GM18517 (cell line): ENCODE measurements around the gene CLTA.
A peak's percentile ranks its signal among the peaks of the same experiment; 100 is the strongest.

Experiments
- ATAC-seq: cut with Tn5 transposase; IDR thresholded peaks from one replicate; pipeline ENCODE4 v1.9.1; 2021; ENCODE audit warnings: mild to moderate bottlenecking, moderate library complexity; ENCODE audit not compliant: unreplicated experiment

Gene CLTA, protein sequence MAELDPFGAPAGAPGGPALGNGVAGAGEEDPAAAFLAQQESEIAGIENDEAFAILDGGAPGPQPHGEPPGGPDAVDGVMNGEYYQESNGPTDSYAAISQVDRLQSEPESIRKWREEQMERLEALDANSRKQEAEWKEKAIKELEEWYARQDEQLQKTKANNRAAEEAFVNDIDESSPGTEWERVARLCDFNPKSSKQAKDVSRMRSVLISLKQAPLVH

DNA sequence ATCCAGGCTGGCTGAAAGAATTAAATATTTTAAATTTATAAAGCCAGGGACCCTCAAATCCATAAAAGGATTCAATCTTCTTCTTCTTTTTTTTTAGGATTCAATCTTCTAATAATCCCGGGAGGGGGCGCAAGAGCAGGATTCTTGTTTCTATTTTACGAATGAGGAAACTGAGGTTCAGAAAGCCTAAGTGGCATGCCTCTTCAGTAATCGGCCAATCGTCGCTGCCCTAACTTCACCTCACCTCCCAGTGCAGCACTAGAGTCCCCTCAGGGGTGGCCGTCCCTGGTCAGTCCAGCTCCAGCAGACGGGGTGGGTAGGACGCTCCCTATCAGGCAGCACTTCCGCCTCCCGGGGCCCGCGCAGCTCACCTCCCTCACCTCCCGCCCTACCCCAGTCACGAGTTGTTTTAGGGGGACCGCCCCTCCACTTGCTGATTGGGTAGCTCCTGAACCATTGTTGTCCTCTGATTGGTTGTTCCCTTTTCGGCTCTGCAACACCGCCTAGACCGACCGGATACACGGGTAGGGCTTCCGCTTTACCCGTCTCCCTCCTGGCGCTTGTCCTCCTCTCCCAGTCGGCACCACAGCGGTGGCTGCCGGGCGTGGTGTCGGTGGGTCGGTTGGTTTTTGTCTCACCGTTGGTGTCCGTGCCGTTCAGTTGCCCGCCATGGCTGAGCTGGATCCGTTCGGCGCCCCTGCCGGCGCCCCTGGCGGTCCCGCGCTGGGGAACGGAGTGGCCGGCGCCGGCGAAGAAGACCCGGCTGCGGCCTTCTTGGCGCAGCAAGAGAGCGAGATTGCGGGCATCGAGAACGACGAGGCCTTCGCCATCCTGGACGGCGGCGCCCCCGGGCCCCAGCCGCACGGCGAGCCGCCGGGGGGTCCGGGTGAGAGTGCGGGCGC is at the start of gene CLTA:
Gene CLTA (plus strand): TSS at position 534 of the 902 bp plus-strand sequence. CDS start 136 bp downstream, at position 670.
- ATAC-seq = peak; percentile 98

DNA sequence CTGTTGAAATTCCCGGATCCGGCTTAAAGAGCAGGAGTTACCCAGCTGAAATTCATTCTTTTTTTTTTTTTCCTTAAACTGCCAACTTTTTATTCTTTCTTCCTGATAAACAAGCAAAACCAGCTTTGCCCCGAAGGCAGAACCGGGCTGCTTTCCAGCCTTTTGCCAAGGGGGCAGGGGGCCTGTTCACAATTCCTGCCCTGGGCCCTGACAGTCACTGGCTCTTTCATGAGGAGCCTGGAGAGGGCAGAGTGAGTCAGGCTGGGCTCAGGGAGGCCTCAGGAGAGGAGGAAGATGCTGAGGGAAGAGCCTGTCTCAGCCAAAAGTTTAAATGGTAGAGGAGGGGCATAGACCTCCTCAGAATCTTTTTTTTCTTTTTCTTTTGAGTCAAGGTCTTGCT is 49.4 kb upstream of the CLTA start:
- ATAC-seq = no peak

DNA sequence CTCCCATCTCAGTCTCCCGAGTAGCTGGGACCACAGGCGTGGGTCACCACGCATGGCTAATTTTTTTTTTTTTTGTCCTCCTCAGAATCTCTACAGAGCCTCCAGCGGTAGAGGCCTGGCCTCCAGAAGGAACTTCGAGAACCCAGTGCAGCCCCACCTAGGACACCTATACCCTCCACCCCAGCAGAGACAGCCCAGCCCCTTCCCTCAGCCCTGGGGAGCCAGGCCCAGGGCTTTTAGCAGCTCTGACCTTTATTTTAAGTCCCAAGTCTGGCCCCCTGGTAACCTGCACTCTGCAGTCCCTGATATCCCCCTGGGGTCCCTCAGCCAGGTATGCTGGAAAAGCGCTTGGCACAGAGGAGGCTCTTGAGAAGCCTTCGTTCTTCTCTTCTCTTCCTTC is 49.0 kb upstream of the CLTA start:
- no peak for ATAC-seq

DNA sequence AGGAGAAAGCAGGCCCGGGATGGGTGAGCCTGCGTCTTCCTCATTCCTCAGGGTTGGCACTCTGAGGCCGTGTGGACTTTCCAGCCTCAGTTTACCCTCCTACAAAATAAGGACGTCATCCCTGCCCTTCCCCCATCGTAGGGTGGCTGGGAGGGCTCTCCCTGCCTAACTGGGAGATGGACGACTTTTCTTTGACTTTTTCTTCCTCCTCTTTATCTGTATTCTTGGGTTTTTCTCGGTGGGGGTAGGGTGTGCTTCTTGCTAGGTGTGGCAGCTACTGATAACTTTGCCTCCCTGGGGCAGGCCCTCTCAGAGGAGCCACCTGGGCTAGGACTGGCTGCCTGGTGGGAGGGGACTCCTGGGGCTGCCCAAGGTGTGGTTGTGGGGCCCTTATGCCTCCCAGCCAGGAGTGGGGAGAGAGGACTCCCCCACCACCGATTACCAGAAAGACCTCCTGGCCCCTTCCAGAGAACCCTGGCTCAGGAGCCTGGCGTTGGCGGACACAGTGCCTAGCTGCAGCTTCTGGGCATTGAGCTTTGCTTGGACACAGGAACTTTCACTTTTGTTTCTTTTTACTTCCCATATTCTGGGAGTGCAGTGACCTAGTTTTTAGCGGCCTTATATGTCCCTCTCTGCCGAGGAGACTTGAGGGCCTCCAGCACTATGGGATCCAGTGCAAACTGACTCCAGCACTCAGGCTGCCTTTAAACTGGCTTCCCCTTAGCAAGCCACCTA is 48.0 kb upstream of the CLTA start:
- ATAC-seq = no peak

DNA sequence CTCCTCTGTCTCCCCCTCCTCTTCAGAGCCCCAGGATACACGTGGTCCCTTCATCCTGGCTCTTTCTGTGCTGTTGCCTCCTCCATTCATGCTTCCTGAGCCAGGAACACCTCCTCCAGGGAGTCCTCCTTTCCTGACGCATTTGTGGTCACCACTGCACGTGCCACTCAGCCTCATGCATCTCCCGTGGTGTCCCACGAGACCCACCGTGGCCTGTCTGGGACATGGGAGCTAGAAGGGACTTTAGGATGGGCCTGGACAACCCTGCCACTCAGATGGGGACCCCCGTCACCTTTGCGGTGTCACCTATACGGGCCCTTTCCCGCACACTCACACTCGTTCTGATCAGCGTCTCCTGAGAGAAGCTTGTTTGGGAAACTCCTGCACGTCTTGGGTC is 47.5 kb upstream of the CLTA start:
- no peak for ATAC-seq

DNA sequence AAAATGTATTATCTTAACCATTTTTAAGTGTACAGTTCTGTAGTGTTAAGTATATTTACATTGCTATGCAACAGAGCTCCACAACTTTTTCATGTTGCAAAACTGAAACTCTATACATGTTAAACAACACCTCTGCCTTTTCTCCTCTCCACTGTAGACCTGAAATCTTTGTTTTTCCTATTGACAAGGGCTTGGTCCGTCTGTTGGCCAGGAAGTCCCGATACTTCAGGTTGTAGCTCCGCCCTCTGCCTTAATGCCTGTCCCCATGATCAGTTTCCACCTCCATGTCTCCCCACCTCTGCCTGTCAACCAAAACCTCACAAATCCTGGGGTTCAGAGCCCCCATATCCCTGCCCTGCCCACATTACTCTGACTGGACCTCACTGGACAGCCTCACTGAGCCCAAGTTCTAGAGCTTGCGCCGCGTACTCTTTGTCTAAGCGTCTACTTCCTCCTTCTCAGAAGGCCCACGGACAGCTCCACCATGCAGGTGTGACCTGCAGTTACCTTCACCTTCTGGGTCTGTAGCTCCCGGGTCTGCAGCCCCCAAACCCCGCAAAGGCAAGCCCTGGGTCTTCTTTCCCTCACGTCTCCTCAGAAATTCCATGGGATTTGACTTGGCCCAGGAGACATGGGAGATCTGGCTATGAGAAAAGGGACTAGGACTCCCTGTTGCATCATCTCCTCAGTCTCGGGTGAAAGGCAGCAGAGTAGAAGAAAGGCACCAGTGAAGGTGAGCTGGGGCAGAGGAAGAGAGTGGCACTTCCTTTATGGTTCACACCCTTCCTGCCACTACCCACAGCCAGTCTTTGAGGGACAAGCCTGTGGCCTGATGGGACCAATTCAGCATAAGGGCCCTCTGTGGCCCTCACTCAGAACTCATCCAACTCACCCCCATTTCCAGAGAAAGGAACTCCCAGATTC is 46.1 kb upstream of the CLTA start:
- no peak for ATAC-seq

DNA sequence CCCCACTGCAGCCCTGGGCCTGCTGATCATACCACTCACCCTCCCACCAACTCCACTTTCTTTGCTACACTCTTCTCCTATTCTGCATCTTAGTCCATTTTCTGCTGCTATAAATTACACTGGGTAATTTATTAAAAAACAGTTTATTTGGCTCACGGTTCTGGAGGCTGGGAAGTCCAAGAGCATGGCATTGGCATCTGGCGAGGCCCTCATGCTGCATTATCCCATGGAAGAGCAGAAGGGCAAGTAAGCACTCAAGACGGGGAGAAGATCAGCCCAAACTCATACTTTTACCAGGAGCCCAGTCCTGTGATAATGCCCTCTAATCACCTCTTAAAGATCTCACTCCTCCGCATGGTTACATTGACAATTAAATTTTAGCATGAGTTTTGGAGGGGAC is 44.8 kb upstream of the CLTA start:
- ATAC-seq = no peak

DNA sequence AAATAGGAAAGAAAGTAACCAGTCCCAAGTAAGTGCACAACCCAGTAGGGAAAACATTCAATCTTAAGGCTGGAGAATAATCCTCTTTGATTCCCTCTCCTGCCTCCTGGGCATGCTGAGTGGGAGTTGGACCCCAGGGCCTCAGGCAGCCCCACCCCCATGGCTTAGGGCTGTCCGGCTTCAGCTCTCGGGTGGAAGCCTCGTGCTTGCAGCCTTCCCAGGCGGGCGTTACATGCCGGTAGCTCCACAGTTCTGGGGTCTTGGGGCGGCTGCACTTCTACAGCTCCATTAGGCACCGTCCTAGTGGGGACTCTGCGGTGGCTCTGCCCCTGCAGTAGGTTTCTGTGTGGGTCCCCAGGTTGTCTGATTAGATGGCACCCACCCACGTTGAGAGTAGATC is 44.1 kb upstream of the CLTA start:
- ATAC-seq = no peak

DNA sequence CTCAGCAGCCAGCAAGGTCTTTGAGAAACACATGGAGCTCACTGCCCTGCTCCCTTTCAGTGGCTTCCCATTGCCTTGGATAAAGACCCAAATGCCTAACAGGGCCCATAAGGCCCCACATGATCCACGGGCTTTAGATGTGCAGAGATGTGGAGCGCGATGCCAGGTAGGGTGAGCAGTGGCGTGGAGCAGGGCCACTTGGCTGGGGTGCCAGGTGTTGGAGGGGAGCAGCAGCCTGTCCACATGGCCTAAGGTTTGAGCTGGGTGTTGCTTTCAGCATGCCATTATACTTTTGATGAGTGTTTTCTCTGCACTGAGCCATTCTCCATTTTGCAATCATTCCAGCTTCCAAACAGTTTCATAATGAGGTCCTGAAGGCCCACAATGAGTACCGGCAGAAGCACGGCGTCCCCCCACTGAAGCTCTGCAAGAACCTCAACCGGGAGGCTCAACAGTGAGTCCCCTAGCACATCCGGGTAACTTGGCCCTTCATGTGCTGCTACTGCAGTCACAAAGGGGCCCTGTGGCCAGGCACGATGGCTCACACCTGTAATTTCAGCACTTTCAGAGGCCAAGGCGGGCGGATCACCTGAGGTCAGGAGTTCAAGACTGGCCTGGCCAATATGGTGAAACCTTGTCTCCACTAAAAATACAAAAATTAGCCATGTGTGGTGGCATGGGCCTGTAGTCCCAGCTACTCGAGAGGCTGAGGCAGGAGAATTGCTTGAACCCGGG is 43.1 kb upstream of the CLTA start:
- no peak for ATAC-seq

DNA sequence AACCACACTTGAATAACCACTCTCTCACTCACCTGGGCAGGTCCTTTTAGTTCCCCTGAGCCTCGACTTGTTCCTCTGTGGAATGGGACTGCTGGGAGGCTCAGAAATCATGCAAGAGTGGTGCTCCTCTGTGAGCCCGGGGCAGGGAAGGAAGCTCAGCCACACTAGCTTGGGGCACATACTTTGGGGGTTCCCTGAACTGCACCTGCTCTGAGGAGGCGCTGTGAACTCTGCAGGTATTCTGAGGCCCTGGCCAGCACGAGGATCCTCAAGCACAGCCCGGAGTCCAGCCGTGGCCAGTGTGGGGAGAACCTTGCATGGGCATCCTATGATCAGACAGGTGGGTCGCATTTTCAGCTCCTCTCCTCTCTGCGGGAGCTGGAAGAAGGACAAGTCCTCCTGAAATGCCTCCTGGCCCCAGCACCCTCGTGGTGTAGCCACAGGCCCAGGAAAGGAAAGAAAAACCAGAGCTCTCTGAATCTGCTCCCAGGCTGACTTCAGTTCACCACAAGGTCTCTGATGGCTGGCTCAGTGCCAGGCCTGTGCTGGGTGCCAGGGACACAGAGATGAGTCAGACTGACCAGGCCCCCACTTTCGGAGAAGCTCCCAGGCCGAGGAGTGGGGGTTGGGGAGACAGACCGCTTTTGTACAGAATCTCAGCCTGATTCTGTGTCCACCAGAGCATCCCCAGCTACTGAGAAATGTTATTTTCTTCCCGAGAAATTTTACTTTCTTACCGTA is 42.2 kb upstream of the CLTA start:
- peak; percentile 51 for ATAC-seq

DNA sequence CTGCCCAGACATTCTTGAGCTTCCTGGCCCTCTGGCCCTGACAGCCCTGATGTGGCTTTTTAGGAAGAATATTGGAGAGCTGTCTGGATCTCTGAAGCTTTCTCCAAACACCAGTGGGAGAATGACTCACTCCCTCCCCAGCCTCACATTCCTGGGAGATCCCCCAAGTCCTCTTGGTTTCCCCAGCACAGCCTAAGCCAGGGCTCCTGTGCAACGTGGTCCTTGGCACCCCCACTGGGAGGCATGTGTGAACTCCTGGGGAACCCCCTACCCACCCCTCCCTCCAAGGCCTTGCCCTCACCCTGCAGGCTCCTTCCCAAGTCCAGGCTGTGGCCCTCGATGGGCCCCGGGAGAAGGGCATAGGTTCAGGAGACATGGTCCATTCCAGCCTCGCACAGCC is 41.5 kb upstream of the CLTA start:
- ATAC-seq = no peak

DNA sequence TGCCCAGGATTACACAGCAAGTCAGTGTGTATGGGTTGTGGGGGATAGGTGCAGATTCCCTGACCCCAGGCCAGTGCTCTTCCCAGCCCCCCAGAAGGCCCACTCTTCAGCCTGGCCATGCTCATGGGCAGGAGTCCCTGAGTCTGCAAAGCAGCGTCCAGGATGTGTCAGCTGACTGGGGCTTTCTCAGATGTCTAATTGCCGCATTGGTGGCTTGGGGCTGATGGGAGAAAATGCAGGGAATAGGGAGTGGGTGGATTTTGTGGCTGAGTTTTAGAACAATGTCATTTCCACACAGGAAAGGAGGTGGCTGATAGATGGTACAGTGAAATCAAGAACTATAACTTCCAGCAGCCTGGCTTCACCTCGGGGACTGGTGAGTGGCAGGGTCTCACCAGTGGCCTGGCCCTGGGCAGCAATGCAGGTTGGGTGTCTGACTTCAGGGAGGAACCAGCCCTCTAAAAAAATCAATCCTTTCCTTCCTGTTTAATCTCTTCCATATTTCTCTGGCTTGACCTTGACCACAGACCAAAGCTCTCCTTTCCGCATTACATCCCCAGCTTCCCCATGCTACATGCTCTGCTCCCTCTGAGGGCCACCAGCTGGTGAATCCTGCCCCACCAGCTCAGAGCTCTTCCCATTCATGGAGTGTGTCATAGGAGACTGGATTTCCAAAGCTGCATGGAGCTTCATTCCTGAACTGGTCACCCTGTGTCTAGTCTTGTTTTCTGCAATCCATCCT is 40.0 kb upstream of the CLTA start:
- no peak for ATAC-seq

DNA sequence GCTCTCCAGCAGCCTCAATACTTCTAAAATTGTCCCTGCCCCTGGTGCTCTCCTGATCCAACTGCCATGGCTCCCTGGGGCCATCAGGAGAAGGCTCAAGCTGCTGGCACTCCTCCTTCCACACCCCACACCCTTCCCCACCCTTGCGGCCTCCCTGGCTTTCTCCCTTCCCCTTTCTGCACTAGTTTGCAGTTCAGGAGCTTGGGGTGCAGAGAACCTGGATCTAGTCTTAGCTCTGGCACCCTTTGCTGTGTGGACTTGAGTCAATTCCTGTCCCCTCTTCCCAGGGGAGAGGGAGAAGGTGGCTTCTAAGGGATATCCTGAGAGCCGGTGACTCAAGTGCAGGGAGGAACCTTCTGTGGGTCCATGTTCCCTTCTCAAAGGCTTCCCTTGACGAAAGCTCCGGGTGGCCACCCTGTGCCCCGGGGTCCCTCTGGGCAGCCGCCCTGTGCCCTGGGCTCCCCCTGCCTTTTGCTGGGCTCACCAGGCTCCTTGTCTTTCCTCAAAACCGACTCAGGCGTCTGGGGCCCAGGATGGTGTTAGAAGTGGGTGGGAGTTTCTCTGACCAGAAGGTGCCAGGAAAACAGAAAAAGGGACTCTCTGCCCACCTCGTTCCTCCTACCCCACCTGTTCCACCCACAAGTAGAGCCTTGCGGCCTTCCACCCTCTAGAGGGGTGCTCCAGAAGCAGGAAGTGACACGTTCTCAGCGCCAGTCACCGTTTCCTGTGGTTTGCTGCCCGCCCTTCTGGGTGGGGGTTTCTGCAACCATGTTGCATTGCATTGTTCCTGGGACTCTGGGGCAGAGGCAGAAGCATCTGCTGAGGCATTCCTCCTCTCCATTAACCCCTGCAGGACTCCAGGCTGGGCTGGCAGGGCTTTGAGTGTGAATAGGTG is 39.2 kb upstream of the CLTA start:
- ATAC-seq = peak; percentile 77

DNA sequence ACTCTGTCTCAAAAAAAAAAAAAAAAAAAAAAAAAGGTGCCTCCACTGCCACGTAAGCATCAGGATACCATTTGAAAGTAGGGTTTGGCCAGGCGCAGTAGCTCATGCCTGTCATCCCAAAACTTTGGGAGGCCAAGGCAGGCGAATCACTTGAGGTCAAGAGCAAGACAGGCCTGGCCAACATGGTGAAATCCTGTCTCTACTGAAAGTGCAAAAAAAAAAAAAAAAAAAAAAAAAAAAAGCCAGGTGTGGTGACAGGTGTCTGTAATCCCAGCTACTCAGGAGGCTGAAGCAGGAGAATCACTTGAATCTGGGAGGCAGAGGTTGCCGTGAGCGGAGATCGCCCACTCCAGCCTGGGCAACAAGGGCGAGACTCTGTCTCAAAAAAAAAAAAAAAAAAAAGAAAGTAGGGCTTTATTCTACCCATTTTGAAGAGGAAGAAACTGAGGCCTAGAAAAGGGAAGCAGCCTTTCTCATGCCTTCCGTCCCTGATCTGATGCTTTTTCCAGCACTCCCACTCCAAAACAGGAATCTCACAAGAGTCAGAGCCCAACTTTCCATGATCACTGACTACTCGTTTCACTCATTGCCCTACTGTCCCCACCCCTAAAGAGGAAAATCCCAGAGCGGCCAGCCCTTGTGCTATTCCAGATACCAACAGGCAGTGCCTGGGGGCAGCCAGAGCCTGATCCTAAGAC is 37.8 kb upstream of the CLTA start:
- no peak for ATAC-seq

DNA sequence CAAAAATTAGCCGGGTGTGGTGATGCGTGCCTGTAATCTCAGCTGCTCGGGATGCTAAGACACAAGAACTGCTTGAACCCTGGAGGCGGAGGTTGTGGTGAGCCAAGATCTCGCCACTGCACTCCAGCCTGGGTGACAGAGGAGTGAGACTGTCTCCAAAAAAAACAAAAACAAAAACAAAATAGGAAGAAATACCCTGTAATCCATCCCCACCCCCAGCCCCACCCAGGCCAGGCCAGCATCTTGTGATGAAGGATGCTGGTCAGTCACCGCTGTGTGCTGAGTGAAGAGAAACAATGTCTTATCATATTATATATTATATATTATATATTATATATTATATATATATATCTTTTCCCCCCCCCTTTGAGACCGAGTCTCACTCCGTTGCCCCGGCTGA is 37.0 kb upstream of the CLTA start:
- ATAC-seq = no peak

DNA sequence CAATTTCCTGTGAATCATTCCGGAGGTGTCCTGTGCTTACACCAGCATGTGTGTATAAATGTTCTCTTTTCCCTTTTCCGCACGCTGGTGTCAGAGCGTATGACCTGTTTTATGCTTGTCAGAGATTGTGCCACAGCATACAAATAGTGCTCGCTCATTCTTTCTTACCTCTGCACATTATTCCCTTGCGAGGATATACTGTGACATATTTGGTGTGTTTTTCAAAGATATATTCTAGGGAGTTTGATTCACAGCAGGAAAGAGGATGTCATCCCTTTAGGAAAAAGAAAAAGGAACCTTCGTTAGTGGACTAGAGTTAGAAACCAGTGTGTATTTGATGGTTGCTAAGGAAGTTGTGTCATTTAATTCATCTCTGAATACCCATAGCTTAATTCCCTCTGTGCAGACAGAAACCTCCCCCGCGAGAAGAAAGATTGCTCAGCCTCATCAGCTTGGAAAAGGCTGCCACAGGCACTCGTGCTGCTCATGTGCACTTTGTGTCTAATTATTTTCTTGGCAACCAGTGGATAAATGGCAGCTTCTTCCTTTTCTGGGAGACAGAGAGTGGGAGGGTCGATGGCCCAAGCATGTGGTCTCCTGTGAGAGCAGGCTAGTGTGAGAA is 36.3 kb upstream of the CLTA start:
- no peak for ATAC-seq

DNA sequence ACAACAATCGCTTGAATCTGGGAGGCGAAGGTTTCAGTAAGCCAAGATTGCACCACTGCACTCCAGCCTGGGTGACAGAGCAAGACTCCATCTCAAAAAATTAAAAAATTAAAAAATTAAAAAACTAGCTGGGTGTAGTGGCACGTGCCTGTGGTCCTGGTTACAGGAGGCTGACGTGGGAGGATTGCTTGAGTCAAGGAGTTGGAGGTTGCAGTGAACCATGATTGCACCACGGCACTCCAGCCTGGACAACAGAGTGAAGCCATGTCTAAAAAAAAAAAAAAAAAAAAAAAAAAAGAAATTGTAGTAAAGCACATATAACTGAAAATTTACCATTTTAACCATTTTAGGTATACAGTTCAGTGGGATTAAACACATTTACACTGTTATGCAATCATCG is 34.6 kb upstream of the CLTA start:
- no peak for ATAC-seq
